HUDEP-2 (cell line): ENCODE data around the gene WDTC1.

Experiments
- DNase-seq, 76 experiments: peaks; one replicate each; lab custom pipeline; 2025; ENCODE audit not compliant: unreplicated experiment in 76 of 76; lab: John Stamatoyannopoulos, UW

The WDTC1 gene

DNA sequence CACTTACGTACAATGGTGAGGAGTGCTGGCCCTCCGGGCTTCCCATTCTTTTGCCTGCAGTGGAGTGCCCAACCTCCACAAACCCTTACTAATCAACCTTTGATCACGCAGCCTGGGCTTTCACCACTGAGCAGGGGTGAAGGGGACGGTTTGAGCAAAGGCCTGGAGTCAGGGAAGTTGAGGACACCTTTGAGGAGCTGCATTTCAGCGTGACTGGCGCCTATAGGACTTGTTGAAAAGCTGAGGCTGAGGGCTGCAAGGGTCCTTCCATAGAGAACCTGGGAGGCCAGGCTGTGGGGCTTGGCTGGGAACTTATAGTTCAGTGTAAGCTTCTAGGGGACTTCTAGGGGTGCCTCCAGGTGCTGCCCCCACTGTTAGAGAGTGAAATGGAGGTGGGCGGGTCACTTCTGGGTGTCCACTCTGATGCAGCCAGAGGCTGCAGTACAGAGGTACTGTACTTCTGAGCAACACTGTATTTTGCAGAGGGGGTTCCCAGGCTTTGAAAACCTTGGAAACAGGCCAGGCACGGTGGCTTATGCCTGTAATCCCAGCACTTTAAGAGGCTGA, 117.2 kb downstream of the WDTC1 start:
- DNase-seq = no peak

DNA sequence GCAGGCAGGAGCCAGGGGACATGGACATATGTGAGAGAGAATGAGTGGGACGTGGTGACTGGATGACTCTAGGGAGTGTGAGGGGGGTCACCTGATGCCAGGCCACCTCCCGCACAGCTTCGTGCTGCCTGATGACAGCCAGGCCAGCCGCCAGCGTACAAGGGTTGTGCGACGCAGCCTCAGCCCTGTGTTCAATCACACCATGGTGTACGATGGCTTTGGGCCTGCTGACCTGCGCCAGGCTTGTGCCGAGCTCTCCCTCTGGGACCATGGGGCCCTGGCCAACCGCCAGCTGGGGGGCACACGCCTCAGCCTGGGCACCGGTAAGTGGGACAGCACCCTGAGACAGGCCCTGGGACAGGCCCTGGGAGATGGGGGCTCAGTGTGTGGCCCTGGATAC, 118.7 kb downstream of the WDTC1 start:
- DNase-seq = no peak

DNA sequence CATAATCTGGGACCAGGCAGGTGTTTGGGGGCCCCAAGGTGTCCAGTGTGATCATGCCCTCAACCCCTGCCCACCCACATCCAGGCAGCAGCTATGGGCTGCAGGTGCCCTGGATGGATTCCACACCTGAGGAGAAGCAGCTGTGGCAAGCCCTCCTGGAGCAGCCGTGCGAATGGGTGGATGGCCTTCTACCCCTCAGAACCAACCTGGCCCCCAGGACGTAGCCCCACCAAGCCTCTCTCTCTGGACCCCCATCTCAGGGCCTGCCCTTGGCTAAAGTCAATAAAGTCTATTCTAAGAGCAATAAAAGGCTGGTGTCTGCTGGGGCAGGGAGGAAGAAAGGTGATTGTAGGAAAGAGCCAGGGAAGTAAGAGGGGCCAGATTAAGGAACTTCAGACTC, 119.2 kb downstream of the WDTC1 start:
- no peak for DNase-seq

DNA sequence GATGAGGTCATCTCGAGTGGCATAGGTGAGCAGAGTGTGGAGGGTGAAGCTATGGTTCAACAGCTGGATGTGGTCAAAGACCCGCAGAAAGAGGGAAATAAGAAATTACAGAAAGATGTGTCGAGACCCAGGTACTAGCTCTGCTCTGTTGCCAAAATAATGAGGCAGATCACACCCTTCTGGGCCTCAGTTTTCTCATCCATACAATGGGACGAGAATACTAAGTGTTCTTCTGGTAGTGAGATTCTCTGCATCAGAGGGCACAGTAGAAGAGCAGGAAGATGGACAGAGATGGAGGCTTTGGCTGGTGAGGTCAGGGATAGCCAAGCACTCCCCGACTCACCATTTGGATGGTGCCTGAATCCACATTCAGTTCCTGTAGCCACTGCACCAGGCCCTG, 121.3 kb downstream of the WDTC1 start:
- no peak for DNase-seq

DNA sequence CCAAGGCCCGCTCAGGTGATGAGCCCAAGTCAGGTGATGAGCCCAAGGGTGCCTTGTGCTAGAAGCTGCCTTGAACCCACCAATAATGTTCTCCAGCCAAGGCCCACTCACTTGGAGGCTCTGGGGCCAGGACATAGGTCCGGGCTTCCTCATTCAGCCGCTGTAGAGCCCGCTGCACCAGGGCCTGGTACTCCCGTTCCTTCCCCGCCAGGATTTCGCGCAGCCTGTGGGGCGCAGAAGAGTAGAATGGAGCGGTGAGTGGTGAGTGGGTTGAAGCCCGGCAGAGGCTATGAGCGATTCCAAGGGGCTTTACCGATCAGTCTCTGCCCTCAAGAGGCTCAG, 121.8 kb downstream of the WDTC1 start:
- DNase-seq = no peak

DNA sequence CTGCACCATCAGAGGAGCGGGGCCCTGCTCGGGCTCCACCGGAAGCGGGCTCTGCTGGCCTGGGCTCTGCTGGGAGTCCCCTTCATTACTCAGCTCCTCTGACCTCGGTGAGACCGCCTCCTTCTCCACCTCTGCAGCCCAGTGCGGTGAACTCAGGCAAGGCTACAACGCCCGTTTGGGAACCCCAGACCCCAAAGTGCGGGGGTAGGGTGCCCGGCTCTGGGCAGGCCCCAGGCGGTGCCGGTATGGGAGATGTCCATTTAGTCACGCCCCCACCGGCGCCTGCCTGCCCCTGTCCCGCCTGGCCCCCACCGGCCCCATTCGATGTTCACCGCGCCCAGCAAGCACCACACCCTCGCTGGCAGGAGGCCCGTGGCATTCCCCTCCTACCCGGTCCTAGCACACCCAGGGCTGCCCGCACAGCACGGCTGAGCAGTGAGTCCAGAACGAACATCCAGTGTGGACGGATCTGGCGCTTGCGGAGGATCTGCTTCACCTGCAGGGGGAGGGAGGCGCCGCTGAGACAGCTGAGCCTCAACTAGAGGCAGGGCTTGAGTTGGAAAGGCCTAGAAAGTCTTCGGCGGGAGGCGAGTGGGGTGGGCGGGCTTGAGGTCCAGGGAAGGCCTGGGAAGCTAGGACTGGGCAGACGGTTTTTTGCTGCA, 122.3 kb downstream of the WDTC1 start:
- peak in 74 of 76 experiments; percentile 26 to 92 (median 78) for DNase-seq

DNA sequence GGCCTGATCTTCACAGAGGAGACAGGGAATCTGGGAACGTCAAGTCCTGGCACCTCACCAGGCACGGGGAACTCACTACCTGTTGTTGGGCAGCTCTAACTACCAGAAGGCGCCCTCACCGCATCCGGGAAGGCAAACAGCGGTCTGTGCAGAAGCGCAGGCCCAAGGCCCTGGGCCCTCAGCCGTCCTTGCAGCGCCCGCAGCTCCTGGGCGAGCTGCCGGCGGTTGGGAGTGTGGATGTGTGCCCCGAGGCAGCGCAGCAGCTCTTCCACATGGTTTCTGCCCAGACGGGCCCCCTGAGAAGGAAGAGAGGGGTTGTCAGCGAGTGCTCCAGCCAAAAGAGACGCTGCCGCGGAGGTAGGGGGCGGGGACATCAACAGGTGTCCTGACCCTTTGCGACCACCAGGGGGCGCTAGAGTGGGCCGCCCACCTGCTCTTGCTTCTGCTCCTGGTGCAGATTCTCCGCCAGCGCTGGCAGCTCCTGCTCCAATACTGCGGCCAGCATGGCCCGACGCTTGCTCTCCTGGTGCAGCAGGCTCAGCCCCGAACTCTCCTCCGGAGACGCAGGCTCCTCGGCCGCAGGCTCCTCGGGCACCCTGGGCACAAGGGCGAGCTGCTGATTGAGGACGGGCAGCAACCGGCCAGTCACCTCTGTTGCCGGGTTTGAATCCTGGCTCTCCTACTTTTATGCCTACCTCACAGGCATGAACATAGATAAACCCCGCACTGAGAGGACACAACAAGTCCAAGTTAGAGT, 123.0 kb downstream of the WDTC1 start:
- DNase-seq = peak in 59 of 76 experiments; percentile 15 to 80 (median 51)
